Brain microvascular endothelial cell (primary cell): ENCODE results near the gene LDB3.
"Not testable (repeated sequence)": the region's sequence is repeated elsewhere in the genome, so short reads cannot be mapped to it uniquely, and the experiment has no call there.

Source experiments
- DNase-seq: peaks from one replicate; pipeline ENCODE4 v3.0.0-alpha.2; 2020
- H3K27ac ChIP-seq: fragments of 250-450 bp; sonication (Bioruptor Pico); 2 replicates; pipeline ENCODE4 v1.5.1; 2020; ENCODE audit warnings: mild to moderate bottlenecking, moderate library complexity
- H3K27me3 ChIP-seq: fragments of 250-450 bp; sonication (Bioruptor Pico); replicated peaks from 2 replicates; pipeline ENCODE4 v1.5.1; 2020; ENCODE audit warnings: mild to moderate bottlenecking
- H3K36me3 ChIP-seq: fragments of 250-450 bp; sonication (Bioruptor Pico); replicated peaks from 2 replicates; pipeline ENCODE4 v1.5.1; 2020; ENCODE audit warnings: mild to moderate bottlenecking
- H3K4me3 ChIP-seq: 2 replicates; pipeline ENCODE4 v1.5.1; 2011; ENCODE audit warnings: low read depth, mild to moderate bottlenecking, control low read depth, low read length, moderate library complexity
- CTCF ChIP-seq: IDR thresholded peaks from 2 replicates; pipeline ENCODE4 v1.5.1; 2011; ENCODE audit warnings: low read depth, mild to moderate bottlenecking, moderate library complexity, low read length, control low read depth, inconsistent platforms; ENCODE audit errors: missing control alignments
- in situ Hi-C: cut with HindIII; loops from 2 replicates; pipeline ENCODE4 v1.10.0; 2017; ENCODE audit warnings: low sequenced_read_pairs, low pct_ligation_motif_present

LDB3 gene

GRCh38 chr10:86644794-86645445 is 23.4 kb upstream of the LDB3 start:
- no peak for TF ChIP-seq CTCF
- Histone ChIP-seq H3K27ac (no peak overlapping the region), H3K4me3 (no peak overlapping the region), H3K27me3 (no peaks in the 10 kb centered on the region), H3K36me3 (no peaks in the 10 kb centered on the region)
- in situ Hi-C loops = no loop called here
- no peak for DNase-seq

- H3K27ac ChIP-seq, H3K4me3 ChIP-seq, H3K27me3 ChIP-seq, in situ Hi-C loops, DNase-seq, H3K36me3 ChIP-seq: not testable (repeated sequence)
These were observed 22.6 kb upstream of the LDB3 start for GRCh38 chr10:86645621-86646165.

- in situ Hi-C loops = no loop called here
- H3K27ac ChIP-seq = no peak overlapping the region
- no peak for DNase-seq
- no peaks in the 10 kb centered on the region for H3K36me3 ChIP-seq
- no peak for TF ChIP-seq CTCF
- H3K4me3 ChIP-seq = no peak overlapping the region
- H3K27me3 ChIP-seq = no peaks in the 10 kb centered on the region
These were observed 21.8 kb upstream of the LDB3 start for GRCh38 chr10:86646532-86646931.

GRCh38 chr10:86646933-86647332 is 21.4 kb upstream of the LDB3 start:
- no peak for TF ChIP-seq CTCF
- no peaks in the 10 kb centered on the region for H3K27me3 ChIP-seq
- no peak overlapping the region for H3K27ac ChIP-seq
- in situ Hi-C loops = no loop called here
- H3K36me3 ChIP-seq = no peaks in the 10 kb centered on the region
- DNase-seq = no peak
- no peak overlapping the region for H3K4me3 ChIP-seq

- TF ChIP-seq CTCF = no peak
- in situ Hi-C loops = no loop called here
These were observed 20.3 kb upstream of the LDB3 start for GRCh38 chr10:86647773-86648703.

GRCh38 chr10:86648704-86649427 is 19.4 kb upstream of the LDB3 start:
- no peak for TF ChIP-seq CTCF
- Histone ChIP-seq H3K4me3 (no peak overlapping the region), H3K36me3 (no peaks in the 10 kb centered on the region), H3K27me3 (no peaks in the 10 kb centered on the region), H3K27ac (no peak overlapping the region)
- DNase-seq = peak; percentile 35
- in situ Hi-C loops = no loop called here

More at GRCh38 chr10:86647773-86648703, 20.3 kb upstream of the LDB3 start:
- no peaks in the 10 kb centered on the region for H3K27me3 ChIP-seq
- no peak for DNase-seq
- no peak overlapping the region for H3K27ac ChIP-seq
- H3K4me3 ChIP-seq = no peak overlapping the region
- H3K36me3 ChIP-seq = no peaks in the 10 kb centered on the region
